PC-9 (cell line): ENCODE data around the gene SPRYD7. TPM values are rescaled to one million over a fixed set of nuclear protein-coding genes. Genes with fewer than 3 reads are reported as not detected.

Experiments
- BruUV-seq: library from RNA; stranded (reverse); fragments of 400-500 nt; replicated peaks from 2 replicates; lab custom pipeline; 2021; lab: Mats Ljungman, UMichigan
- CTCF ChIA-PET: fragments of 300-600 bp; sonication (Branson Sonifier 250); formaldehyde crosslinking; loops from one replicate; lab custom pipeline; 2022; ENCODE audit warnings: antibody characterized with exemption; lab: Charles Lee
- POLR2A ChIA-PET: fragments of 300-600 bp; sonication (Branson Sonifier 250); formaldehyde crosslinking; loops from one replicate; lab custom pipeline; 2022; ENCODE audit warnings: antibody characterized with exemption; ENCODE audit not compliant: unreplicated experiment; lab: Charles Lee
- DNase-seq, 2 experiments: peaks; one replicate each; pipeline versions ENCODE4 v3.0.0 to v3.0.0-alpha.2; 2015 to 2022; ENCODE audit warnings: mixed read lengths in 1 of 2
- H2AFZ ChIP-seq: fragments of 200-600 bp; sonication (generic); 2 replicates; pipeline ENCODE4 v1.8.1; 2017; ENCODE audit warnings: antibody characterized with exemption
- H3F3A ChIP-seq: fragments of 200-600 bp; sonication (generic); 2 replicates; pipeline ENCODE4 v1.8.1; 2017; ENCODE audit warnings: antibody characterized with exemption, mild to moderate bottlenecking, low read depth; ENCODE audit not compliant: insufficient read depth
- H3K27ac ChIP-seq: fragments of 200-600 bp; sonication (generic); 2 replicates; pipeline ENCODE4 v1.6.1; 2016; ENCODE audit warnings: mixed run types
- H3K27me3 ChIP-seq: fragments of 200-600 bp; sonication (generic); 2 replicates; pipeline ENCODE4 v1.6.1; 2016; ENCODE audit warnings: low read depth, mixed run types; ENCODE audit not compliant: insufficient read depth
- H3K36me3 ChIP-seq: fragments of 200-600 bp; sonication (generic); 2 replicates; pipeline ENCODE4 v1.6.1; 2016; ENCODE audit warnings: low read depth, mixed run types
- H3K4me1 ChIP-seq: fragments of 200-600 bp; sonication (generic); replicated peaks from 2 replicates; pipeline ENCODE4 v1.6.1; 2016; ENCODE audit warnings: mixed run types; ENCODE audit not compliant: insufficient read depth
- H3K4me2 ChIP-seq: fragments of 200-600 bp; sonication (generic); 2 replicates; pipeline ENCODE4 v1.6.1; 2017; ENCODE audit warnings: mixed run types
- H3K4me3 ChIP-seq: fragments of 200-600 bp; sonication (generic); 2 replicates; pipeline ENCODE4 v1.6.1; 2016; ENCODE audit warnings: mixed run types
- H3K79me2 ChIP-seq: fragments of 200-600 bp; sonication (generic); 2 replicates; pipeline ENCODE4 v1.6.1; 2017; ENCODE audit warnings: low read depth, mixed run types
- H3K9me2 ChIP-seq: fragments of 200-600 bp; sonication (generic); 2 replicates; pipeline ENCODE4 v1.8.1; 2017; ENCODE audit warnings: mild to moderate bottlenecking; ENCODE audit not compliant: insufficient read depth
- H3K9me3 ChIP-seq: fragments of 200-600 bp; sonication (generic); 2 replicates; pipeline ENCODE4 v1.8.1; 2016; ENCODE audit warnings: low read depth; ENCODE audit not compliant: insufficient read depth
- H4K20me1 ChIP-seq: fragments of 200-600 bp; sonication (generic); 2 replicates; pipeline ENCODE4 v1.8.1; 2017; ENCODE audit not compliant: insufficient read depth
- CTCF ChIP-seq: fragments of 200-600 bp; sonication (generic); conservative IDR thresholded peaks from 2 replicates; pipeline ENCODE4 v1.6.1; 2017; ENCODE audit warnings: mixed run types, antibody characterized with exemption, mild to moderate bottlenecking, moderate library complexity
- EZH2 ChIP-seq: fragments of 200-600 bp; sonication (generic); IDR thresholded peaks from 2 replicates; pipeline ENCODE4 v1.8.0; 2017; ENCODE audit warnings: antibody characterized with exemption, low read depth
- intact Hi-C: fragments of 100-400 bp; cut with micrococcal nuclease; formaldehyde crosslinking; loops from one replicate; pipeline ENCODE4 v1.10.0; 2022; ENCODE audit not compliant: unreplicated experiment
- total RNA-seq: library from RNA; stranded (reverse); gene quantifications from 2 replicates; pipeline ENCODE4 v1.2.3, GENCODE V29; 2021

Gene SPRYD7
- total RNA-seq, 1 experiment from 2014 or later = 6.4 TPM

GRCh38 chr13:49914947-49915346 lies 21.2 kb downstream of the SPRYD7 start:
- intact Hi-C loops = no loop called here
- CTCF ChIA-PET = no interaction called here
- no TSS peak for BruUV-seq

DNA sequence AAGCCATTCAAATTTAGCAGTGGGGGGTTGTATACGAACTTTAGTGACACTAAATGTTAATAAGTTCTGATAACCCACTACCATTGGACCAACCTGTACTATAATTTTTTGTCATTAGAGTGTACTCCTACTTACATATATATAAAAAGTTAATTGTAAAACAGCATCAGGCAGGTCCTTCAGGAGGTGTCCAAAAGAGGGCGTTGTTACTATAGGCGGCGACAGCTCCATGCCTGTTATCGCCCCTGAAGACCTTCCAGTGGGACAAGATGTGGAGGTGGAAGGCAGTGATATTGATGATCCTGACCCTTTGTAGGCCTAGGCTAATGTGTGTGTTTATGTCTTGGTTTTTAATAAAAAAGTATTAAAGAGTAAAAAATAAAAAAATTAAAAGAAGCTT lies 27.5 kb downstream of the SPRYD7 start:
- H3K79me2 ChIP-seq = no peaks in the 10 kb centered on the region
- H3K36me3 ChIP-seq = no peaks in the 10 kb centered on the region
- H3K4me2 ChIP-seq = no peak overlapping the region
- H4K20me1 ChIP-seq = no peaks in the 10 kb centered on the region; the same call in 1 of the 2 replicates
- no TSS peak for BruUV-seq
- H3F3A ChIP-seq = peaks cover 6% of the 10 kb centered on the region
- H3K4me1 ChIP-seq = no peaks in the 10 kb centered on the region
- POLR2A ChIA-PET = no interaction called here
- H3K4me3 ChIP-seq = no peak overlapping the region
- H2AFZ ChIP-seq = no peak overlapping the region
- intact Hi-C loops = no loop called here
- H3K27me3 ChIP-seq = no peaks in the 10 kb centered on the region
- H3K9me3 ChIP-seq = no peaks in the 10 kb centered on the region
- no peak overlapping the region for H3K27ac ChIP-seq
- DNase-seq = no peak
- H3K9me2 ChIP-seq = no peaks in the 10 kb centered on the region; the same call in 1 of the 2 replicates
- TF ChIP-seq EZH2 (no peak), CTCF (no peak)
- CTCF ChIA-PET = interaction anchor here (0.6 to 0.7 kb wide), 2 partner anchors 68 to 171 kb away, joined by 4 to 5 read pairs; no protein-coding TSS in a partner anchor

More at GRCh38 chr13:49914947-49915346, 21.2 kb downstream of the SPRYD7 start:
- Histone ChIP-seq H4K20me1 (no peaks in the 10 kb centered on the region), H3K9me2 (no peaks in the 10 kb centered on the region), H3K4me2 (no peak overlapping the region), H3K79me2 (no peaks in the 10 kb centered on the region), H3K27me3 (no peaks in the 10 kb centered on the region), H3K9me3 (no peaks in the 10 kb centered on the region), H3K4me3 (no peak overlapping the region), H3K36me3 (no peaks in the 10 kb centered on the region), H3K27ac (no peak overlapping the region), H3F3A (peaks cover 12% of the 10 kb centered on the region; the same call in 1 of the 2 replicates), H3K4me1 (no peaks in the 10 kb centered on the region), H2AFZ (no peak overlapping the region)
- DNase-seq = no peak
- POLR2A ChIA-PET = no interaction called here
- TF ChIP-seq EZH2 (no peak), CTCF (no peak)

DNA sequence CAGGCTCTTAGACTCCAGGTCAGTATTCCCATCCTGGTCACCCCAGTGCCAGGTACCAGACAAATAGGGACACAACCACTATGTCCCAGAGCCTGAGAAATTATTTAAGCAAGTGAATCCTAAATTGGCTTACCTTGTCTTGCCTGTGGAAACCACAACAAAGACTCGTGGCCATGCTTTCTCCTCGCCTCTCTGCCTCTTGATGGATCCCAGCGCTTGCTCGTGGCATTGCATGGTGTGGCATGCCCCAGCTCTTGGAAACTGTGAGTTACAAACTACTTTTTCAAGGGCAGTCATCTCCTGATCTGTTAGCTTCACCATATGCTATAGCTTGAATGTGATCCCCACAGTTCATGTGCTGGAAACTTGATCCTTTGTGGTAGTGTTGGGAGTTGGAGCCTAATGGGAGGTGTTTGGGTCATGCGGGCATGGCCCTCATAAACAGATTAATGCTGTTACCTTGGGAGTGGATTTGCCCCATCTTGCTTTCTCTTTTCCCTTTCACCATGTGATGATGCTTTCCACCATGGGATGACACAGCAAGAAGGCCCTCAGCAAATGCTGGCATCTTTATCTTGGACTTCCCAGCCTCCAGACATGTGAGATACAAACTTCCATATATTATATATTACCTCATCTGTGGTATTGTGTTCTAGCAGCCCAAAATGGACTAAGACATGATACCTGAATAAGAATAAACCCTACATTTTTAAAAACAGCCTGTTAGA lies 31.2 kb downstream of the SPRYD7 start:
- Histone ChIP-seq H3K4me2 (no peak overlapping the region), H3F3A (no peaks in the 10 kb centered on the region; the same call in 1 of the 2 replicates), H3K36me3 (no peaks in the 10 kb centered on the region), H2AFZ (no peak overlapping the region), H3K27ac (no peak overlapping the region), H3K9me3 (no peaks in the 10 kb centered on the region), H3K79me2 (no peaks in the 10 kb centered on the region), H3K4me1 (no peaks in the 10 kb centered on the region), H4K20me1 (no peaks in the 10 kb centered on the region; the same call in 1 of the 2 replicates), H3K4me3 (no peak overlapping the region), H3K27me3 (no peaks in the 10 kb centered on the region), H3K9me2 (no peaks in the 10 kb centered on the region; the same call in 1 of the 2 replicates)
- ChIA-PET CTCF (no interaction called here), POLR2A (no interaction called here)
- no peak for TF ChIP-seq CTCF
- no peak for TF ChIP-seq EZH2
- DNase-seq = no peak
- intact Hi-C loops = no loop called here
- no TSS peak for BruUV-seq
